Measurements from ENCODE around the gene KIAA0753. TPM values are rescaled to one million over a fixed set of nuclear protein-coding genes. Genes with fewer than 3 reads are reported as not detected.

Gene KIAA0753
- total and polyA plus RNA-seq, 2 of the 4 experiments (the other 2 are of a cell fraction): 10.2 to 17.6 TPM

GRCh38 chr17:6596081-6596480 is 44.4 kb downstream of the KIAA0753 start:
- Histone ChIP-seq H4K5ac (ENCODE audit: low read depth, low read length) (no peak overlapping the region), H4K8ac (ENCODE audit: low read depth in 2 of 2, low read length in 2 of 2) (no peak overlapping the region), H2BK120ac (ENCODE audit: low read depth, low read length) (no peak overlapping the region), H3K4me2 (ENCODE audit: low read depth, low read length) (no peak overlapping the region), H3K4me3 (ENCODE audit: insufficient read depth, low read depth, low read length) (no peak overlapping the region), H3K14ac (replicated peaks; ENCODE audit: low read depth, low read length) (no peak overlapping the region), H4K20me1 (ENCODE audit: insufficient read depth, low read length) (peaks cover 4% of the 10 kb centered on the region; the same call in 1 of the 2 replicates), H3K27ac (ENCODE audit: insufficient read depth, low read length) (no peak overlapping the region), H3K36me3 (ENCODE audit: control insufficient read depth, insufficient read depth, low read length) (peaks cover 28% of the 10 kb centered on the region), H2BK5ac (ENCODE audit: low read depth, low read length, poor library complexity, severe bottlenecking) (no peak overlapping the region), H3K27me3 (ENCODE audit: control insufficient read depth, insufficient read depth, low read length) (no peaks in the 10 kb centered on the region), H2BK20ac (ENCODE audit: low read depth, low read length) (no peak overlapping the region), H3K4ac (ENCODE audit: low read depth, low read length) (no peak overlapping the region), H2AK9ac (replicated peaks; ENCODE audit: low read depth, low read length, poor library complexity) (no peak overlapping the region), H2BK15ac (ENCODE audit: low read depth, low read length) (no peak overlapping the region), H3K9ac (ENCODE audit: low read depth, low read length) (no peak overlapping the region), H3K9me1 (ENCODE audit: insufficient read depth, low read length) (peaks cover 6% of the 10 kb centered on the region), H3K56ac (ENCODE audit: extremely low read depth, insufficient read depth, low read length) (no peak overlapping the region), H3K9me3 (ENCODE audit: control insufficient read depth, insufficient read depth, low read length) (no peaks in the 10 kb centered on the region), H2AK5ac (ENCODE audit: low read depth, low read length) (no peak overlapping the region), H3K18ac (ENCODE audit: low read depth, low read length) (no peak overlapping the region), H4K91ac (ENCODE audit: insufficient read depth, low read depth, low read length) (no peak overlapping the region), H3K23ac (ENCODE audit: low read depth, low read length) (no peak overlapping the region), H2AFZ (replicated peaks; ENCODE audit: low read length, poor library complexity) (no peak overlapping the region), H3K4me1 (ENCODE audit: control insufficient read depth, insufficient read depth, low read length) (peaks cover 5% of the 10 kb centered on the region), H3K79me1 (ENCODE audit: low read depth in 1 of 2, low read length in 2 of 2) (peaks cover 2 to 16% of the 10 kb centered on the region in 2 experiments; a peak in 3 of 4 replicates)
- ChIA-PET CTCF (interaction anchor here (1.2 kb wide), 1 partner anchor 10 kb away, joined by 3 read pairs; no protein-coding TSS in a partner anchor), POLR2A (ENCODE audit: unreplicated experiment) (no interaction called here)
- DNase-seq (no peak), ATAC-seq (ENCODE audit: low read depth) (no peak)
- intact Hi-C loops (cut with micrococcal nuclease) (no loop called here), dilution Hi-C loops (cut with HindIII; ENCODE audit: low sequenced_read_pairs, unreplicated experiment) (no loop called here), in situ Hi-C loops (cut with MboI; ENCODE audit: low sequenced_read_pairs) (no loop called here)
- no peak for TF ChIP-seq SMC3 (IDR thresholded peaks at IDR 0.05; ENCODE audit: low read depth, low read length)
- TF ChIP-seq CHD1 (IDR thresholded peaks at IDR 0.05; ENCODE audit: low read depth, low read length): no peak
- no peak for TF ChIP-seq MAZ (IDR thresholded peaks at IDR 0.05; ENCODE audit: borderline replicate concordance, low read depth, low read length)
- TF ChIP-seq BHLHE40 (IDR thresholded peaks at IDR 0.05; ENCODE audit: low read depth, low read length): no peak
- no peak for TF ChIP-seq NFE2L2 (IDR thresholded peaks at IDR 0.05; ENCODE audit: low read depth, low read length)
- no peak for TF ChIP-seq RAD21 (IDR thresholded peaks at IDR 0.05; ENCODE audit: low read length)
- no peak for TF ChIP-seq CEBPB (IDR thresholded peaks at IDR 0.05; ENCODE audit: low read depth, low read length)
- no peak for TF ChIP-seq FOS (IDR thresholded peaks at IDR 0.05; ENCODE audit: low read depth, low read length)
- TF ChIP-seq ELK1 (IDR thresholded peaks at IDR 0.05; ENCODE audit: borderline replicate concordance, low read depth, low read length): no peak
- no peak for TF ChIP-seq RCOR1 (IDR thresholded peaks at IDR 0.05; ENCODE audit: insufficient replicate concordance, low read length)
- no peak for TF ChIP-seq MAFK (IDR thresholded peaks at IDR 0.05; ENCODE audit: low read depth, low read length)
- TF ChIP-seq CTCF (conservative IDR thresholded peaks at IDR 0.05; ENCODE audit: low read depth, low read length): no peak
- TF ChIP-seq RFX5 (IDR thresholded peaks at IDR 0.05; ENCODE audit: low read depth, low read length): no peak
- TF ChIP-seq USF2 (IDR thresholded peaks at IDR 0.05; ENCODE audit: low read depth, low read length): no peak
- TF ChIP-seq MXI1 (IDR thresholded peaks at IDR 0.05; ENCODE audit: borderline replicate concordance, low read depth, low read length): no peak
- TF ChIP-seq POLR2A (IDR thresholded peaks at IDR 0.05; ENCODE audit: low read depth, low read length): no peak
- WGBS, 2 experiments (ENCODE audit: extremely low coverage in 2 of 2, insufficient read length in 1 of 2): 100% methylated on average over 4 of the region's 7 CpGs; no CpG with 5 or more reads in 1 of the 2 experiments
- no TSS peak for BruUV-seq (replicated peaks)
